C4-2B (cell line): ENCODE data around the gene SAXO2.

ENCODE experiments used
- ZFX ChIP-seq: fragments of 450-650 bp; IDR thresholded peaks from 2 replicates; pipeline ENCODE4 v1.6.1; 2017
- TF ChIP-seq, protein P1 (sequence below): fragments of 450-650 bp; conservative IDR thresholded peaks from 2 replicates; pipeline ENCODE4 v1.5.1; 2017; ENCODE audit warnings: mild to moderate bottlenecking

DNA sequence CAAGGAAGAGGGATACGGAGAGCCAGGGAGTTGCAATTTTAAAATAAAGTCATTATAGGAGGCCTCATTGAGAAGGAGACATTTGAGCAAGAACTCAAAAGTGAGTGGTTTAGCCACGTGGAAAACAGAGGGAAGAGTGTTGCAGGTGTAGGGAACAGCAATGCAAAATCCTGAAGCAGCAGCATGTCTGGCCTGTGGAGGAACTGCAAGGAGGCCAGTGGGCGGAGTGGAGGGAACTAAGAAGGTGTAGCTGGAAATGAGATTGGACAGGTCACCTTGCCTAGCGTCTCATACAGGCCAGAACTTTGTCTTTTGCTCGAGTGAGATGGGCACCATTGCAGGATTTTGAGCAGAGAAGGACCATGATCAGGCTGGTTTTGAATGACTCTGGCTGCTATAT lies 34.9 kb downstream of the SAXO2 start:
- TF ChIP-seq, protein P1, sequence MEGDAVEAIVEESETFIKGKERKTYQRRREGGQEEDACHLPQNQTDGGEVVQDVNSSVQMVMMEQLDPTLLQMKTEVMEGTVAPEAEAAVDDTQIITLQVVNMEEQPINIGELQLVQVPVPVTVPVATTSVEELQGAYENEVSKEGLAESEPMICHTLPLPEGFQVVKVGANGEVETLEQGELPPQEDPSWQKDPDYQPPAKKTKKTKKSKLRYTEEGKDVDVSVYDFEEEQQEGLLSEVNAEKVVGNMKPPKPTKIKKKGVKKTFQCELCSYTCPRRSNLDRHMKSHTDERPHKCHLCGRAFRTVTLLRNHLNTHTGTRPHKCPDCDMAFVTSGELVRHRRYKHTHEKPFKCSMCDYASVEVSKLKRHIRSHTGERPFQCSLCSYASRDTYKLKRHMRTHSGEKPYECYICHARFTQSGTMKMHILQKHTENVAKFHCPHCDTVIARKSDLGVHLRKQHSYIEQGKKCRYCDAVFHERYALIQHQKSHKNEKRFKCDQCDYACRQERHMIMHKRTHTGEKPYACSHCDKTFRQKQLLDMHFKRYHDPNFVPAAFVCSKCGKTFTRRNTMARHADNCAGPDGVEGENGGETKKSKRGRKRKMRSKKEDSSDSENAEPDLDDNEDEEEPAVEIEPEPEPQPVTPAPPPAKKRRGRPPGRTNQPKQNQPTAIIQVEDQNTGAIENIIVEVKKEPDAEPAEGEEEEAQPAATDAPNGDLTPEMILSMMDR = no peak
- no peak for TF ChIP-seq ZFX
